HT-29 (cell line): Measurements from ENCODE around the gene AFG3L2. TPM values are rescaled to one million over a fixed set of nuclear protein-coding genes. Genes with fewer than 3 reads are reported as not detected.

ENCODE experiments used
- DNase-seq: peaks from one replicate; pipeline ENCODE4 v3.0.0-alpha.2; 2015; ENCODE audit warnings: low spot score
- total RNA-seq: library from RNA; depleted of rRNA; stranded (reverse); fragments of >200 nt; shearing (Covaris generic); gene quantifications from 2 replicates; pipeline ENCODE4 v1.2.3, GENCODE V29; 2014

Gene AFG3L2
- total RNA-seq, 1 experiment from 2014 or later, result 59.3 TPM

DNA sequence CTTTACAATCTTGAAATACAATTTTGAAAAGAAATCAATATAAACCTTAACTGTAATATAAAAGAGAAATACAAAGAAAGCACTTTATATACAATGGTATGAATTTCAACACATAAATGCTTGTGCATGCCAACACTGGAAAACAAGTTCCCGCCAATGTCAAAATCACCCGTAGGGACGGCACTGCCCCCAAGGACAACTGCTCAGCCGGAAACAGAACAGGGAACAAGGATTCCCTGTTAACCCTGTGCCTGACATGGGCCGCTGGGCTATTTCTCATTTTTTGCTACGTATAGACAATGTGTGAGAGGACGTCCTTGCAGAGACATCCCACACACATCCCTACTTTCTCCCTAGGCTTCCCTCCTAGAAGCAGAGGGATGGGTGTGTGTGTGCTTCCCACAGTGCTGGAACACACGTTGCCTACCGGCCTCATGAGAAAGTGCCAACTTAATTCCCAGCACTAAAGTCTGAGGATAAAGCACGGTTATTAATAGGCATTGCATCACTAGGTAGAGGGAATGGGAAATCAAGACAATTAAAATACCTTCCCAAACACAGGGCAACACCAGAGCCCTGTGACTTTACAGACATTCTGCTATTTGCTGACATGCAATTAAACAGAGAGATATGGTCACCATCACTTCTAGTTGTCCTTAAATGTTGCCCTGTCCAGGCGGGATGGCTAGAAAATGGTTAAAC lies 14.4 kb downstream of the AFG3L2 start:
- DNase-seq, result no peak

GRCh38 chr18:12361770-12362378 lies 15.2 kb downstream of the AFG3L2 start:
- no peak for DNase-seq

- no peak for DNase-seq
Measured at GRCh38 chr18:12359515-12359927, 17.5 kb downstream of the AFG3L2 start.

GRCh38 chr18:12352188-12352587 lies 24.8 kb downstream of the AFG3L2 start:
- DNase-seq, result no peak

DNA sequence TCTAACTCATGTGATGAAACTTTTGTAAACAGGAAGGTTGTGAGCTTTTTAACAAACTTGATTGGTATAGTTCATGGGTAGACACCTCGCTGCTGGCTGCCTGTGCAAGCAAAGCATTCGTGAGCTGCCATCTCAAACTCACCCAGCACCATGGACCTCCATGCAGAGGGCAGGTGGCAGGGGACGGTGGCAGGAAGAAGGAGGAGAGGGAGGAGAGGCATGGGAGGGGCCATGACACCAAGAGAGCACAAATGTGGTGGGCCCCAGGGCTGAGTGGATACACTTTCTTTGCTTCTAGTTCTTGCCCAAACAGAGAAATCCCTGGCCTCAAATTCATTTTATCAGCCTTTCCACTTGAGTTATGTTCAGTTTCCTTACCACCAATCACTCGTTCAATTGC lies 29.1 kb downstream of the AFG3L2 start:
- DNase-seq, result no peak

DNA sequence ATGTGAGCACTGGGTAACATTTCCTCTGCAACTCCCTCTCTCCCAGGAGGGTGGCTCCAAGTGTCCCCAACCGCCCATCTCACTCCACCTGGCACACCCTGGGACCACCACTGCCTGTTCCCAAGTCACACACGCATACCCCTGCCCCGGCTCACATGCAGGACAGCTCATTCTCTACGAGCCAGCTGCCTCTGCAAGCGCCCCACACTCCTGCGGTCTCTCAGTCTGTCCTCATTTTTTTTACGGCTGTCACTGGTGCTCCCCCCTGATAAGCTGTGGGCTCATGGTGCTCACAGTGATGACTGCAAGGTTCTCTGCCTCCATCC lies 30.8 kb downstream of the AFG3L2 start:
- DNase-seq, result no peak

- no peak for DNase-seq
Measured at GRCh38 chr18:12345491-12346239, 31.4 kb downstream of the AFG3L2 start.

GRCh38 chr18:12342661-12343060 lies 34.4 kb downstream of the AFG3L2 start:
- no peak for DNase-seq

DNA sequence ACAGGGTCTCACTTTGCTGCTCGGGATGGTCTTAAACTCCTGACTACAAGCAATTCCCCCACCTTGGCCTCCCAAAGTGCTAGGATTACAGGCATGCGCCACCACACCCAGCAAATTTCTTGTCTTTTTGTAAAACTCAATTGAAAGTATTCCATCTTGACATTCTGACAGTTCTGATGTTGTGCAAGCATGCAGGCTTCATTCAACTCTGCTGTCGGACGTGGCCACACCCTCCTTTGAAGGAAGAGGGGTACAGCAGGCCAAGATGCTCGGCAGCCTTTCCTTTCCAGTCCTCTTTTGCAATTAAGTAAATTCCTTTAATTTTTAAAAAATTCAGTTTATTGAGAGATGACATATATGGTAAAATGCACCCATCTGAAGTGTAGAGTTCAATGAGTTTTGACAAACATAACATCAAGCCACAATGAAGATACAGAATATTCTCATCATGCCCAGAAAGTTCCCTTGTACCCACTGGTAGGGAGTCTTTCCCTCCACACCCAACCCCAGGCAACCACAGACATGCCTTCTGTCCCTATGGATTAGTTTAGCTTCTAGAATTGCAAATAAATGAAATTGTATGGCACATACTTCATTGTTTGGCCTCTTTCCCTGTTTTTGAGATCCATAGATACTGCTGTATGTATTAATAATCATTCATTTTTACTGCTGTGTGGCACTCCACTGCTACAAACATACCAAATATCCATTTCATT lies 35.9 kb downstream of the AFG3L2 start:
- DNase-seq, result no peak

DNA sequence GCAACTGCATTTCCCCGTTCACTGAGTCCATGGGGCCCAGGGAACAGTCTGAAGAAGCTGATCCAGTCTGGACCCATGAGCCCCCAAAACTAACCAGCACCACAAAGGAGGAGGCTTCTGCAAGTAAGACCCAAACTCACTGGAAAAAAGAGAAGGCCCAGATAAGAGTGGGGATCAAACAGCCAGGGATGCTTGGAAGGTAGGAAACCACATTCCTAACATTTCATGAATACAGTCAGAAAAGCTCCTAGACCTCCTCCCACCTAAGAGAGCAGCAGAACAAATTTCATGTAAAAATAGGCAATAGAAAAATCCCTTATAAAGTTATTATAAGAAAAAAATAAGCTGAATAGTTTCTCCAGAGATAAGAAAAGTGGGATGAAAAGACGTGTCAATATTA lies 38.6 kb downstream of the AFG3L2 start:
- no peak for DNase-seq

DNA sequence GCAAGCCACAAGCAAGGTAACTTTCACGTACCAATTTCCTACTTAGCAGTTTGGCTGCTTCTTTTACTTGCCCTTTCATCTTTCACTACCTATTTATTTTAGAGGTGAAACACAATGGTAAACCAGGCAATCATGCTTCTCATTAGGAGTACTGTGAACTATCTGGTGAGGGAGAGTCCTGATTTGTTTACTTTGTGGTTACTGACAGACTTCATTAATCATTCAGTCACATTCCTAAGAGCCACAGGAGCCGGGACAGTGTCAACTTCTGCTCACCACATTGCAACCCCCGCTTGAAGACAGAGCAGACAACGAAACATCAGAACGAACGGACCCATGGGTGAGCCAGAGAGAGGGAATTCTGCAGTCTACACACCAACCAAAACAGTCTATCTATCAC lies 40.1 kb downstream of the AFG3L2 start:
- peak; percentile 88 for DNase-seq

DNA sequence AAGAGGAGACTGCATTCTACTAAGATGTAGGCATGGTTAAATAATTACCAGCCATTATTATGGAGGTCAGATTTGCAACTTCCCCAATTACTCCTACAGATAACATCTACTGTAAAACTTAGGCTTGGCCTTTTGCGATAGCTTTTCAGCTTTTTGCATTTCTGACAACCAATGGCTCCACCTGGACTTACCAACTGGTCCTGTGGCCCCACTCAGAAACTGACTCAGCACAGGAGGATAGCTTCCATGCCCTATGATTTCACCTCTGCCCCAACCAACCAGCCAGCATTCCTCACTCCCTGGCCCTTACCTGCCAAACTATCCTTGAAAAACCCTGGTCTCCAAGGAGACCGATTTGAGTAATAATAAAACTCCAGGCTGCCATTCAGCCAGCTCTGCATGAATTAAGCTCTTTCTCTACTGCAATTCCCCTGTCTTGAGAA lies 40.8 kb downstream of the AFG3L2 start:
- peak; percentile 46 for DNase-seq

- DNase-seq, result no peak
Measured at GRCh38 chr18:12335503-12335902, 41.5 kb downstream of the AFG3L2 start.

DNA sequence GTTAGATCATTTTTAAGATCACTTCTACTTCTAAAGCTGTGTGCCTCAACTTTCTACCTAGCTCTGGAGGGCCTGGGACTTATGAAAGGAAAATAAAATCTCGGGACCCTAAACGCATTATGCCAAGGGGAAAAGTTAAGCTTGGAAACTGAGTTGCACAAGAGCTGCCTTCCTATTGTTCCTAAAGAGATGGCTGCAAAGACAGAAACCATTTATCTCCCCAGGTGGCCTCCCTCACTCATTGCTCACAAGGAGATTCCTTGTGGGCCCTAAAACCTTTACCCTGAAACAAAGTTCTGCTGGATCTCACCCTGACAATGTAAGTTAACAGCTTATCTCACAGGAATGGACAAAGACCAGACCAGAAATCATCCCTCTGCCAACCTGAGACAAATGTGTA lies 42.2 kb downstream of the AFG3L2 start:
- no peak for DNase-seq

DNA sequence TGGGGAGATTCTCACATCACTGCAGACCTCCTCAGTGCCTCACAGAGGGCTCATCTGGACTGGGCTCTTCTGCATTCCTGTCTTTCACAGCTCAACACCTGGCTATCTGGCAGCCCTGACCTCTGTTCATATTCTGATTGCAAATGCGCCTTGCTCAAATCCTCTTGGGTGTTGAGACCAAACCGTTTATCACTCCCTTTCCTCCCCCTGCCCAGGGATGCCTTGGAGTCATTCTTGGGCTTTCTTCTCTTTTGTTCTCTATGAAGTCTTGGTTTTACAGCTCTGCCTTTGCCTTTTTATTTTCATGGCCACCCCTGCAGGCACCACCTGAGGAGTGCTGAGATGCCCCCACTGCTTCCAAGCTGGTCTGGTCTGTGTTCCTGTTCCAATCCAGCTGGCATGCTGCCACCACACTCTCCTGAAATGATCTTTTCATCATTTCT lies 42.6 kb downstream of the AFG3L2 start:
- no peak for DNase-seq

DNA sequence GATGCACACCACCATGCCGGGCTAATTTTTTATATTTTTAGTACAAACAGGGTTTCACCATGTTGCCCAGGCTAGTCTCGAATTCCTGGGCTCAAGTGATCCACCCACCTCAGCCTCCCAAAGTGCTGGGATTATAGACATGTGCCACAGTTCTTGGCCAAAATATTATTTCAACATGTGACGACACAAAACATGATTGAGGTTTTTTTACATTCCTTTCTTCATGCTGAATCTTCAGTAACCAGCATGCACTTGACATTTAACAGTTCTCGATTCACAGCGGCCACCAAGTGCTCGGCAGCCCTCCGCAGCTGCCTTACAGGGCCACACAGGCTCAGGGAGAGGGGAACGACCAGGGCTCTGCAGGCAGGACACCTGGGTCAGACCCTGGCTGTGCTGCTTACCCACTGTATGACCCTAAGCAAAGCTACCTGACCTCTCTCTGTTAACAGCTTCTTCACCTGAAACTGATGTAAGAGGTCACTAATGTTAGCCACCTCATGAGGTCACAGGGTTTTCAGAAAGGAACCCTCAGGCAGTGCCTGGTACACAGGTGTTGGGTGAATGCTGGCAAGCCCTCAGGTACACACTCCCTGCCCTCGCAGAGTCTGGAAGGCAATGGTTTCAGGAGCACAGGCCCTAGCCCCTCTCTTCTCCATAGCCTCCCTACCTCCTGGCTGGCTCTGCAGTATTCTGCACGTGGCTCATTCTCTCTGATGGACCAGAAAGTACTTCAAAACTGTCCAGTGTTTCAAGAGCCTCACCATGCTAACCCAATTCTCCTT lies 43.3 kb downstream of the AFG3L2 start:
- DNase-seq, result no peak

DNA sequence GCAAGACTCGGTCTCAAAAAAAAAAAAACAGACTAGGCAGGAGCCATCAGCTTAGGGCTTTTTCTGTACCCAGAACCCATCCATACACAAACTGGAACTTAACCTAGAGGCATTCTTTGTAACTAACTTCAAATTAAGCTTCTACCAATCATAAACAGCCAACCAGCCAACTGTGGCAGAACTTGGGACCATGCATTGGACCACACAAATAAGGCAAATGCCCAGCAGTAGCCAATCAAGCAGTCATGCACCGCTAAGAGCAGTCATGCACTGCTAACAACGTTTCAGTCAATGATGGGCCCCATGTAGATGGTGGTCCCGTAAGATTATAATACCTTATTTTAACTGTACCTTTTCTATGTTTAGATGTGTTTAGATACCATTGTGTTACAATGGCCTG lies 46.3 kb downstream of the AFG3L2 start:
- DNase-seq, result no peak

DNA sequence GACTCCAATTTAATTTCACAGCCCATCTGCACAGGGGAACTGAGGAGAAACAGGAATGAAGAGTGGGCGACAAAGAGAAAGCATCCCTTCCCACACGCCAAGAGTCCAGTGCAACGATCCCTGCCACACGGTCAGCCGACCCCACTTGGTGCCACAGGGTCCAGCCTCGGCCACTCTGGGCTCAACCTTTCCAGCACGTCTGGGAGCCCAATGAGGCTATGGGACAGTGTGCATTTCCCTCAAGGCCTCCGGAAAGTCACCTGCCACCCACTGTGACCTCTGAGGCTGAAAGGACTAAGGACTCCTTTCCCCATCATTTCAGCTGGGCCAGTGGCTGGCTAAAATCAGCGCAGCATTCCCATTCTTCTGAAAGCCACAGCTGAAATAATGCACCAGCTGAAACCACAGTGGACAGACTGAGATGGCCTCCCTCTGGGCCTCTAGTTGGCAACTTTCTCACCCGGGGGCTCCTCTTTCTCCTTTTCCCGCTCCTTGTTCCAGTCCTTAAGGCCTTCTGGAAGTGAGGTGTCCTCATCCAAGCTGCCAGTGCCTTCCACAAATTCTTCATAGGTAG lies 47.8 kb downstream of the AFG3L2 start:
- DNase-seq, result no peak

DNA sequence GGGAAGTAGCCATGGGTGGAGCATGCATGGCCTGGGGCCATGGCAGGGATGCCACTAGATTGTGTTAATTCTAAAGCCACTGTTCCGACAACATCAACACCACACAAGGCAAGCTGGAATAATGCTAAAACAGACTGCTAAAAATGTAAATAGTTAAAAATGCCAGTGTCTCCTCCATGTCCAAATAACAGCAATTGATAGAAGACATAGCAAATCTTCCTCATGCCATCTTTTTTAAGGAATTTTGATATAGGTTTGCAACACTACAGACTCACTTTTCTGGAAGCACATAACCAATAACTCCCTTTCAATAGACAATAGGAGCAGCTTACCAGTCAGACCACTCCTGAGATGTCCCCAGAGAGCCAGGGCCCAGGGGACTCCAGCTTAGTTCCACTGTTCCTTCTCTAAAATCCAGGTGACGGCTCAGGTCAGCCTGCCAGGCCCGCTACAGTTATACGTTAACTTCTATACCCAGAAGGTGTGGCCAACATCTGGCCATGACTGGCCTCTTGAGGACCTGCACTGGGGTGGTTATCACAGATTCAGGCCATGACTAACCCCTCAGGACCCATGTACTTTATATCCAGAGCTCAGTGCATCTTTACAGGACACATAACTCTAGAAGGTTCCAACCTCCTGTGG lies 48.7 kb downstream of the AFG3L2 start:
- no peak for DNase-seq

DNA sequence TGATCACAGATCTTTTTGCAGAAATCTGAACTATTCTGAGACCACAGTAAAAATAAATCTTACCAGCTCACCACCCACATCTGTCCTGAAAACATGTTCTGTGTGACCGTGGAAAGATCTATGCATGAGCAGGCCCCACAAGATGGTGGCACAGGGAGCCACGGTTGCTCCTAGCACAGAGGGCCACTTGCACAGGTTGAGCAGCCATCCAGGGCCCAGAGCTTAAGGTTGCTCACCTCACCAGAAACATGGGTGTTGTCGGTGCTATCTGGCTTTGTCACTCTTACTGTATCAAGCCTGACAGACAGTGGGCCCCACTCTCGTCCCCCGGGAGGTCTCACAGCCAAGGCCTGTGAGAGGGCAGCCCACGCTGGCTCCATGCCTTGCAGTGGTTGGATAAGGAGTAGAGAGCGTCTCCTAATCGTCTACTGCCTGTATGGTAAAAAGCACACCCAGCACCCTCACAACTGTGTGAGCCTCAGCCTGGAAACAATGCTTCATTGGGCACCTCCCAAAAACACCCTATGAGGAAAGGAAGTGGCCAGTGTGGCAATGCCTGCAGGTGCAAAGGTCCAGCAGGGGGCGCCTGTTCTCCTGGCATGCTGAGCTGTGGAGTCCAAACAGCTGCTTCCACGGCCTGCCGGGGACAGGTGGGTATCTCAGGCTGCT lies 49.4 kb downstream of the AFG3L2 start:
- peak; percentile 90 for DNase-seq
